NT2/D1 (cell line): ENCODE results near the gene PHLDA1.

Source experiments
- SUZ12 ChIP-seq: IDR thresholded peaks from 2 replicates; pipeline ENCODE4 v1.6.1; 2011; ENCODE audit not compliant: insufficient read length, insufficient read depth; ENCODE audit errors: extremely low read depth
- YY1 ChIP-seq: IDR thresholded peaks from 2 replicates; pipeline ENCODE4 v1.6.1; 2011; ENCODE audit not compliant: insufficient read length, insufficient read depth

GRCh38 chr12:76047060-76047459 lies 15.5 kb upstream of the PHLDA1 start:
- TF ChIP-seq YY1 (no peak), SUZ12 (no peak)
